H1 (cell line): Measurements from ENCODE around the gene SMAP1. TPM values are rescaled to one million over a fixed set of nuclear protein-coding genes. Genes with fewer than 3 reads are reported as not detected.

ENCODE experiments used
- KDM4A ChIP-seq: IDR thresholded peaks from one replicate; pipeline ENCODE4 v1.7.1; 2012; ENCODE audit warnings: low read depth, mild to moderate bottlenecking, moderate library complexity, low read length, inconsistent platforms; ENCODE audit not compliant: severe bottlenecking
- POLR2A ChIP-seq, 2 experiments: IDR thresholded peaks; 1 replicate in 1 of 2; 2 replicates in 1 of 2; pipeline ENCODE4 v1.6.1; 2011; ENCODE audit warnings: low read depth in 2 of 2, low read length in 2 of 2, mild to moderate bottlenecking in 2 of 2; ENCODE audit errors: control extremely low read depth in 1 of 2
- SP2 ChIP-seq: IDR thresholded peaks from 2 replicates; pipeline ENCODE4 v1.6.1; 2012; ENCODE audit warnings: mild to moderate bottlenecking, low read length, inconsistent platforms
- polyA plus RNA-seq, 7 experiments: library from polyadenylated mRNA; depleted of rRNA in 3 of 7; stranded (reverse) in 5 of 7; unstranded in 2 of 7; fragments of >200 nt in 5 of 7; fragments of 200-250 nt in 2 of 7; gene quantifications; 1 replicate in 5 of 7; 2 replicates in 1 of 7; 4 replicates in 1 of 7; pipeline versions ENCODE4 v1.2.1 to v1.2.3, GENCODE V29; 2011 to 2013; ENCODE audit warnings: missing spikeins in 2 of 7, mixed read lengths in 2 of 7
- total RNA-seq: library from RNA; stranded (reverse); fragmentation: NEBNext Ultra II Directional; extraction: Animal tissue kit (Norgen Biotek cat#: 25700); gene quantifications from 2 replicates; pipeline ENCODE4 v1.2.1, GENCODE V29; 2021
- TF ChIP-seq, protein P1 (sequence below): IDR thresholded peaks from 2 replicates; pipeline ENCODE4 v1.6.1; 2011; ENCODE audit warnings: low read length, improper control_type of control experiment

The SMAP1 gene
- total and polyA plus RNA-seq, 2 of the 8 experiments (the other 6 are each of a cell fraction or from before 2014, with no cell fraction given), result 18.8 to 32.4 TPM

DNA sequence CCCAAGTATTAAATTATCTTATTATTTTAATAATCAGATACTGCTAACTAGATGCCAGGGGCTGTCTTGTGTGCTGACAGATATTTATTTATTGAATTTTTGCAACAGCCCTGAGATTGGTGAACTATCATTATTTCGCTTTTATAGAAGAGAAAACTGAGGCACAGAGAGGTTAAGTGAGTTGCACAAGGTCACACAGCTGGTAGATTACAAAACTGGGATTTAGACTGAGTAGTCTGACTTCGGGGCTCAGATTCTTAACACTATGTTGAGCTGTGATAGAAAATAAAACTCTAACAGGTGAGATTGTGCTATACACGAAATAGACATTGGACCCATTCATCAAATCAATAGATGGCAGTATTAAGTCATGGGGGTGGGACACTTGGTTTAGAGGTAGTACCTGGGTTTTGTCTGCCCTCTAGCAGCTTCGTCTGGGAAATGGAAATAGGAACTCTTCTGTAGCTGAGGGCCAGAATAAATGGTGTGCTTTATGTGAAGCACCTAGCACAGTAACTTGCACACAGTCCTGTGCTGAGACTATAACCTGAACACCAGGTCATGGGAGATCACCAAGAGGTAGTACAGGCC, 175.7 kb downstream of the SMAP1 start (continued):
- no peak for TF ChIP-seq POLR2A (IDR thresholded peaks at IDR 0.05; ENCODE audit: control extremely low read depth in 1 of 2, low read depth in 2 of 2, low read length in 2 of 2)
- TF ChIP-seq, protein P1, sequence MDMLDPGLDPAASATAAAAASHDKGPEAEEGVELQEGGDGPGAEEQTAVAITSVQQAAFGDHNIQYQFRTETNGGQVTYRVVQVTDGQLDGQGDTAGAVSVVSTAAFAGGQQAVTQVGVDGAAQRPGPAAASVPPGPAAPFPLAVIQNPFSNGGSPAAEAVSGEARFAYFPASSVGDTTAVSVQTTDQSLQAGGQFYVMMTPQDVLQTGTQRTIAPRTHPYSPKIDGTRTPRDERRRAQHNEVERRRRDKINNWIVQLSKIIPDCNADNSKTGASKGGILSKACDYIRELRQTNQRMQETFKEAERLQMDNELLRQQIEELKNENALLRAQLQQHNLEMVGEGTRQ, result no peak
- no peak for TF ChIP-seq KDM4A
- no peak for TF ChIP-seq SP2
